ENCODE data around the gene MAP2K2.

Gene MAP2K2

GRCh38 chr19:4122480-4122879, 1.4 kb downstream of the MAP2K2 start:
- POLR2A ChIA-PET: no interaction called here

DNA sequence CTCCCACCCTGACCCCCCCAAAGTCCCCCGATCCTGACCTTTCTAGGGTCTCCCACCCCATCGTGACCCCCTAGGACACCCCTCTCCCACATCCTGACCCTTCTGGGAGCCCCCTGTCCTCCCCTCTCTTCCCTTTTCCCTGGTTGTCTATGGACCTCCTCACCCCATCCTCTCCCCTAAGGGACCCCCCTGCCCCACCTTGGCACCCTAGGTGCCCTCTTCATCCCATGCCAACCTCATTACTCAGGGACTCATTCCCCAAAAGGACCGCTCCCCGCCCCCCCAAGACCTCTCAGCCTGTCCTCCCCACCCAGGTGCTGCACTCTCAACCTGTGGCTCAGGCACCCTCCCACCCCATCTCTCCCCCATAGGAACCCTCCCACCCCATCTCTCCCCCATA, 2.1 kb downstream of the MAP2K2 start:
- CTCF ChIA-PET: no interaction called here
- no peak overlapping the region for H3K27ac ChIP-seq (ENCODE audit: extremely low read depth, low read depth, low read length)
- POLR2A ChIA-PET: no interaction called here
- no peak for TF ChIP-seq ZSCAN23 (tag by site-specific recombination; IDR thresholded peaks at IDR 0.05)
- no peak for TF ChIP-seq HOXD13 (CRISPR knock-in tag; IDR thresholded peaks at IDR 0.05; ENCODE audit: borderline replicate concordance)
- no peak for TF ChIP-seq ZNF175 (tag by site-specific recombination; IDR thresholded peaks at IDR 0.05)
- peak; percentile 78 for TF ChIP-seq ZBTB10 (tag by site-specific recombination; IDR thresholded peaks at IDR 0.05)
- no peak for TF ChIP-seq ZNF341 (tag by site-specific recombination; IDR thresholded peaks at IDR 0.05; ENCODE audit: low read depth)
- no peak for TF ChIP-seq SCRT1 (tag by site-specific recombination; IDR thresholded peaks at IDR 0.05; ENCODE audit: borderline replicate concordance)
- TF ChIP-seq ZNF138 (tag by site-specific recombination; IDR thresholded peaks at IDR 0.05; ENCODE audit: borderline replicate concordance): no peak
- TF ChIP-seq, protein P1, sequence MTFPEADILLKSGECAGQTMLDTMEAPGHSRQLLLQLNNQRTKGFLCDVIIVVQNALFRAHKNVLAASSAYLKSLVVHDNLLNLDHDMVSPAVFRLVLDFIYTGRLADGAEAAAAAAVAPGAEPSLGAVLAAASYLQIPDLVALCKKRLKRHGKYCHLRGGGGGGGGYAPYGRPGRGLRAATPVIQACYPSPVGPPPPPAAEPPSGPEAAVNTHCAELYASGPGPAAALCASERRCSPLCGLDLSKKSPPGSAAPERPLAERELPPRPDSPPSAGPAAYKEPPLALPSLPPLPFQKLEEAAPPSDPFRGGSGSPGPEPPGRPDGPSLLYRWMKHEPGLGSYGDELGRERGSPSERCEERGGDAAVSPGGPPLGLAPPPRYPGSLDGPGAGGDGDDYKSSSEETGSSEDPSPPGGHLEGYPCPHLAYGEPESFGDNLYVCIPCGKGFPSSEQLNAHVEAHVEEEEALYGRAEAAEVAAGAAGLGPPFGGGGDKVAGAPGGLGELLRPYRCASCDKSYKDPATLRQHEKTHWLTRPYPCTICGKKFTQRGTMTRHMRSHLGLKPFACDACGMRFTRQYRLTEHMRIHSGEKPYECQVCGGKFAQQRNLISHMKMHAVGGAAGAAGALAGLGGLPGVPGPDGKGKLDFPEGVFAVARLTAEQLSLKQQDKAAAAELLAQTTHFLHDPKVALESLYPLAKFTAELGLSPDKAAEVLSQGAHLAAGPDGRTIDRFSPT (tag by site-specific recombination; IDR thresholded peaks at IDR 0.05): peak; percentile 68; the same call in 1 of the 2 replicates
- no peak for TF ChIP-seq ZNF629 (tag by site-specific recombination; IDR thresholded peaks at IDR 0.05)

More at GRCh38 chr19:4122480-4122879, 1.4 kb downstream of the MAP2K2 start:
- no peaks in the 10 kb centered on the region for H3K9me3 ChIP-seq (ENCODE audit: control insufficient read depth, insufficient read depth, low read depth, low read length)
- H3K36me3 ChIP-seq (ENCODE audit: control insufficient read depth in 2 of 2, insufficient read depth in 1 of 2, low read length in 2 of 2): peaks cover 4 to 28% of the 10 kb centered on the region in 2 experiments; a peak in 2 of 3 replicates
- peak overlapping the region; percentile 98 for H3K4me3 ChIP-seq (ENCODE audit: low read depth, low read length)
- CTCF ChIA-PET: no interaction called here
- no peak for TF ChIP-seq KLF8 (tag by site-specific recombination; IDR thresholded peaks at IDR 0.05)
- TF ChIP-seq ZNF704 (tag by site-specific recombination; IDR thresholded peaks at IDR 0.05): no peak
- TF ChIP-seq ZBTB10 (tag by site-specific recombination; IDR thresholded peaks at IDR 0.05): peak; percentile 96
- TF ChIP-seq ZNF785 (tag by site-specific recombination; IDR thresholded peaks at IDR 0.05): no peak
- TF ChIP-seq ZNF629 (tag by site-specific recombination; IDR thresholded peaks at IDR 0.05): 0 out of 2 replicates have a peak, but pooled peaks have one; percentile 16
- TF ChIP-seq ZBTB7A (tag by site-specific recombination; IDR thresholded peaks at IDR 0.05; ENCODE audit: low read depth): peak; percentile 49; the same call in 1 of the 2 replicates
- TF ChIP-seq, protein P2, sequence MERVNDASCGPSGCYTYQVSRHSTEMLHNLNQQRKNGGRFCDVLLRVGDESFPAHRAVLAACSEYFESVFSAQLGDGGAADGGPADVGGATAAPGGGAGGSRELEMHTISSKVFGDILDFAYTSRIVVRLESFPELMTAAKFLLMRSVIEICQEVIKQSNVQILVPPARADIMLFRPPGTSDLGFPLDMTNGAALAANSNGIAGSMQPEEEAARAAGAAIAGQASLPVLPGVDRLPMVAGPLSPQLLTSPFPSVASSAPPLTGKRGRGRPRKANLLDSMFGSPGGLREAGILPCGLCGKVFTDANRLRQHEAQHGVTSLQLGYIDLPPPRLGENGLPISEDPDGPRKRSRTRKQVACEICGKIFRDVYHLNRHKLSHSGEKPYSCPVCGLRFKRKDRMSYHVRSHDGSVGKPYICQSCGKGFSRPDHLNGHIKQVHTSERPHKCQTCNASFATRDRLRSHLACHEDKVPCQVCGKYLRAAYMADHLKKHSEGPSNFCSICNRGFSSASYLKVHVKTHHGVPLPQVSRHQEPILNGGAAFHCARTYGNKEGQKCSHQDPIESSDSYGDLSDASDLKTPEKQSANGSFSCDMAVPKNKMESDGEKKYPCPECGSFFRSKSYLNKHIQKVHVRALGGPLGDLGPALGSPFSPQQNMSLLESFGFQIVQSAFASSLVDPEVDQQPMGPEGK (tag by site-specific recombination; IDR thresholded peaks at IDR 0.05): 0 out of 2 replicates have a peak, but pooled peaks have one; percentile 8
- TF ChIP-seq, protein P3, sequence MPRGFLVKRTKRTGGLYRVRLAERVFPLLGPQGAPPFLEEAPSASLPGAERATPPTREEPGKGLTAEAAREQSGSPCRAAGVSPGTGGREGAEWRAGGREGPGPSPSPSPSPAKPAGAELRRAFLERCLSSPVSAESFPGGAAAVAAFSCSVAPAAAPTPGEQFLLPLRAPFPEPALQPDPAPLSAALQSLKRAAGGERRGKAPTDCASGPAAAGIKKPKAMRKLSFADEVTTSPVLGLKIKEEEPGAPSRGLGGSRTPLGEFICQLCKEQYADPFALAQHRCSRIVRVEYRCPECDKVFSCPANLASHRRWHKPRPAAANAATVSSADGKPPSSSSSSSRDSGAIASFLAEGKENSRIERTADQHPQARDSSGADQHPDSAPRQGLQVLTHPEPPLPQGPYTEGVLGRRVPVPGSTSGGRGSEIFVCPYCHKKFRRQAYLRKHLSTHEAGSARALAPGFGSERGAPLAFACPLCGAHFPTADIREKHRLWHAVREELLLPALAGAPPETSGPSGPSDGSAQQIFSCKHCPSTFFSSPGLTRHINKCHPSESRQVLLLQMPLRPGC (tag by site-specific recombination; IDR thresholded peaks at IDR 0.05): no peak
- no peak for TF ChIP-seq ZNF114 (tag by site-specific recombination; IDR thresholded peaks at IDR 0.05)
- TF ChIP-seq ZNF423 (tag by site-specific recombination; IDR thresholded peaks at IDR 0.05): no peak
- no peak for TF ChIP-seq ZNF146 (tag by site-specific recombination; IDR thresholded peaks at IDR 0.05)
- no peak for TF ChIP-seq ZNF112 (tag by site-specific recombination; IDR thresholded peaks at IDR 0.05)
- H3K27ac ChIP-seq (ENCODE audit: extremely low read depth, low read depth, low read length): no peak overlapping the region; the same call in 1 of the 2 replicates
- H3K4me1 ChIP-seq (ENCODE audit: control insufficient read depth, insufficient read depth, low read length): peaks cover 6% of the 10 kb centered on the region; the same call in 1 of the 2 replicates

More for the DNA sequence above, 2.1 kb downstream of the MAP2K2 start:
- H3K4me3 ChIP-seq (ENCODE audit: low read depth, low read length): no peak overlapping the region
- H3K36me3 ChIP-seq (ENCODE audit: control insufficient read depth in 2 of 2, insufficient read depth in 1 of 2, low read length in 2 of 2): peaks cover 4 to 35% of the 10 kb centered on the region in 2 experiments; a peak in 2 of 3 replicates
- peaks cover 6% of the 10 kb centered on the region; the same call in 1 of the 2 replicates for H3K4me1 ChIP-seq (ENCODE audit: control insufficient read depth, insufficient read depth, low read length)
- no peaks in the 10 kb centered on the region for H3K9me3 ChIP-seq (ENCODE audit: control insufficient read depth, insufficient read depth, low read depth, low read length)

Measured in HEK293 (cell line).